SK-N-SH (cell line): Measurements from ENCODE around the gene EP400. TPM values are rescaled to one million over a fixed set of nuclear protein-coding genes. Genes with fewer than 3 reads are reported as not detected.

ENCODE experiments used
- CTCF ChIA-PET: fragments of 300-600, 350-600 bp; formaldehyde crosslinking; extraction: SDS; loops from one replicate; lab custom pipeline; 2021; lab: Yijun Ruan, JAX
- POLR2A ChIA-PET: fragments of 350-600 bp; sonication (Branson Sonifier 250); formaldehyde crosslinking; extraction: SDS; loops from one replicate; lab custom pipeline; 2020; ENCODE audit warnings: antibody characterized with exemption, inconsistent platforms; lab: Yijun Ruan, JAX
- DNase-seq: peaks from one replicate; pipeline ENCODE4 v3.0.0; 2012
- H2AFZ ChIP-seq: fragments of 200-600 bp; sonication (generic); 2 replicates; pipeline ENCODE4 v1.8.1; 2016; ENCODE audit warnings: antibody characterized with exemption, mild to moderate bottlenecking, low read depth
- H3F3A ChIP-seq: fragments of 200-600 bp; sonication (generic); replicated peaks from 2 replicates; pipeline ENCODE3; 2016; ENCODE audit warnings: antibody characterized with exemption, mild to moderate bottlenecking; ENCODE audit not compliant: insufficient read depth
- H3K27ac ChIP-seq, 2 experiments: fragments of 200-500 bp in 1 of 2; fragments of 200-600 bp in 1 of 2; sonication (Bioruptor generic) in 1 of 2; sonication (generic), shearing (Covaris generic) in 1 of 2; 2 replicates each; pipeline versions ENCODE4 v1.5.1 to v1.6.1; 2014 to 2016; ENCODE audit warnings: low read depth in 2 of 2, inconsistent platforms in 1 of 2, low read length in 1 of 2, mild to moderate bottlenecking in 1 of 2, mixed read lengths in 1 of 2
- H3K27me3 ChIP-seq: fragments of 200-600 bp; sonication (generic), shearing (Covaris generic); 2 replicates; pipeline ENCODE4 v1.6.1; 2016; ENCODE audit warnings: mixed run types; ENCODE audit not compliant: insufficient read depth
- H3K36me3 ChIP-seq, 2 experiments: fragments of 200-500 bp in 1 of 2; fragments of 200-600 bp in 1 of 2; sonication (Bioruptor generic) in 1 of 2; sonication (generic) in 1 of 2; replicated peaks in 1 of 2; 2 replicates each; pipeline versions ENCODE3 to v1.5.1; 2014 to 2016; ENCODE audit warnings: low read length in 1 of 2, mild to moderate bottlenecking in 1 of 2; ENCODE audit not compliant: insufficient read depth in 2 of 2, control insufficient read depth in 1 of 2
- H3K4me1 ChIP-seq, 2 experiments: fragments of 200-500 bp in 1 of 2; fragments of 200-600 bp in 1 of 2; sonication (Bioruptor generic) in 1 of 2; sonication (generic), shearing (Covaris generic) in 1 of 2; 2 replicates each; pipeline versions ENCODE4 v1.5.1 to v1.6.1; 2014 to 2016; ENCODE audit warnings: low read depth in 1 of 2, low read length in 1 of 2, mixed run types in 1 of 2; ENCODE audit not compliant: insufficient read depth in 2 of 2, control insufficient read depth in 1 of 2
- H3K4me2 ChIP-seq: fragments of 200-600 bp; sonication (generic), shearing (Covaris generic); 2 replicates; pipeline ENCODE4 v1.6.1; 2017; ENCODE audit warnings: mixed run types
- H3K4me3 ChIP-seq, 2 experiments: fragments of 200-500 bp in 1 of 2; fragments of 200-600 bp in 1 of 2; sonication (Bioruptor generic) in 1 of 2; sonication (generic), shearing (Covaris generic) in 1 of 2; 2 replicates each; pipeline versions ENCODE4 v1.5.1 to v1.8.1; 2014 to 2016; ENCODE audit warnings: low read depth in 2 of 2, inconsistent platforms in 1 of 2, low read length in 1 of 2, mild to moderate bottlenecking in 1 of 2, mixed read lengths in 1 of 2, moderate library complexity in 1 of 2
- H3K79me2 ChIP-seq: fragments of 200-600 bp; sonication (generic); 2 replicates; pipeline ENCODE4 v1.8.1; 2017; ENCODE audit warnings: mild to moderate bottlenecking; ENCODE audit not compliant: insufficient read depth
- H3K9ac ChIP-seq: fragments of 200-600 bp; sonication (generic); 2 replicates; pipeline ENCODE4 v1.6.1; 2017; ENCODE audit warnings: mixed run types
- H3K9me2 ChIP-seq: fragments of 200-600 bp; sonication (generic); 2 replicates; pipeline ENCODE4 v1.6.1; 2017; ENCODE audit warnings: mixed run types
- H3K9me3 ChIP-seq: fragments of 200-600 bp; sonication (generic); 2 replicates; pipeline ENCODE4 v1.6.1; 2017; ENCODE audit warnings: mixed run types, mild to moderate bottlenecking, moderate library complexity
- H4K20me1 ChIP-seq: fragments of 200-600 bp; sonication (generic); 2 replicates; pipeline ENCODE4 v1.6.1; 2017; ENCODE audit warnings: mild to moderate bottlenecking, mixed run types; ENCODE audit not compliant: insufficient read depth
- CHD2 ChIP-seq: fragments of 150-350 bp; IDR thresholded peaks from 2 replicates; pipeline ENCODE4 v1.6.1; 2018; ENCODE audit warnings: low read length; ENCODE audit not compliant: partially characterized antibody
- CTCF ChIP-seq: fragments of 200-600 bp; sonication (generic); IDR thresholded peaks from 2 replicates; pipeline ENCODE4 v1.6.1; 2017; ENCODE audit warnings: antibody characterized with exemption, mild to moderate bottlenecking, moderate library complexity
- ELF1 ChIP-seq: IDR thresholded peaks from 2 replicates; pipeline ENCODE4 v1.4.0; 2012
- FOSL2 ChIP-seq: IDR thresholded peaks from 2 replicates; pipeline ENCODE4 v1.4.0; 2012; ENCODE audit warnings: low read depth, mild to moderate bottlenecking, moderate library complexity, borderline replicate concordance
- FOXM1 ChIP-seq: IDR thresholded peaks from 2 replicates; pipeline ENCODE4 v1.4.0; 2012; ENCODE audit warnings: low read depth, mild to moderate bottlenecking
- MAX ChIP-seq: IDR thresholded peaks from 2 replicates; pipeline ENCODE4 v1.4.0; 2012; ENCODE audit warnings: low read depth
- RCOR1 ChIP-seq: fragments of 150-350 bp; IDR thresholded peaks from 2 replicates; pipeline ENCODE4 v1.6.1; 2017; ENCODE audit warnings: antibody characterized with exemption, low read length
- TCF12 ChIP-seq: IDR thresholded peaks from 2 replicates; pipeline ENCODE4 v1.4.0; 2012
- TEAD4 ChIP-seq: IDR thresholded peaks from 2 replicates; pipeline ENCODE4 v1.4.0; 2012; ENCODE audit warnings: mild to moderate bottlenecking, borderline replicate concordance; ENCODE audit not compliant: insufficient read depth
- ZBTB33 ChIP-seq: IDR thresholded peaks from 2 replicates; pipeline ENCODE4 v1.4.0; 2012; ENCODE audit warnings: low read depth, borderline replicate concordance
- WGBS: methylation state at CpG from one replicate; pipeline ENCODE4 v1.1.6; 2017; ENCODE audit warnings: low lambda C conversion rate; 5-methylcytosine and 5-hydroxymethylcytosine counted together
- polyA plus RNA-seq, 3 experiments: library from polyadenylated mRNA; depleted of rRNA; stranded (reverse); fragments of >200 nt; gene quantifications; 2 replicates each; pipeline ENCODE4 v1.2.3, GENCODE V29; 2012
- TF ChIP-seq, protein P1 (sequence below): IDR thresholded peaks from 2 replicates; pipeline ENCODE4; 2012
- TF ChIP-seq, protein P2 (sequence below): IDR thresholded peaks from 2 replicates; pipeline ENCODE4 v1.6.1; 2012; ENCODE audit warnings: mild to moderate bottlenecking, low read depth, low read length, moderate library complexity
- TF ChIP-seq, protein P3 (sequence below): fragments of 150-350 bp; IDR thresholded peaks from 2 replicates; pipeline ENCODE4 v1.6.1; 2016; ENCODE audit warnings: mild to moderate bottlenecking, low read depth, low read length
- TF ChIP-seq, protein P4 (sequence below): fragments of 150-350 bp; IDR thresholded peaks from 2 replicates; pipeline ENCODE4 v1.6.1; 2017; ENCODE audit warnings: antibody characterized with exemption, low read length, low read depth, borderline replicate concordance

The EP400 gene
- polyA plus RNA-seq, 1 of the 3 experiments (the other 2 are of a cell fraction) = 7.0 TPM

DNA sequence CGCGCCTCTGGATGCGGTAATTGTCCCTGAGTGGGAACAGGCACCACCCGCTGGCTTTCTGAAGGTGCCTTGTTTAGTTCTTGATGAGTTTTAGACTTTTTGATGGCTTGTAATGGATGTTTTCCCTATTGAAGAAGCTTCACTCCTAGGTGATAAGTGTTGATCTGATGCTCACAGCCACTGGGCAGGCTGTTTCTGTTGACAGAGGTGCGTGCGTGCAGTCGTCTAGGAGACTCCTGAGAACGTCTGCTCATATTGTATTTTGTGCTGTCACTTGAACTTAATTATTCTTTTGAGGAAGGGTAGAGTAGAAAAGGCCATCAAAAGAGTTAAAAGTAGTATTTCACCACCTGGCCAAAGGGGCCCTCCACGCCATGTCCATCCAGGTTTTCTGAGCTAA lies 70.5 kb downstream of the EP400 start:
- Histone ChIP-seq H3K27me3 (no peaks in the 10 kb centered on the region), H4K20me1 (no peaks in the 10 kb centered on the region), H3K4me1 (no peaks in the 10 kb centered on the region), H3K4me3 (no peak overlapping the region), H3K79me2 (no peaks in the 10 kb centered on the region), H3K9me2 (no peaks in the 10 kb centered on the region), H3K4me2 (no peak overlapping the region), H3K9me3 (no peaks in the 10 kb centered on the region), H2AFZ (no peak overlapping the region), H3K9ac (no peak overlapping the region)
- CTCF ChIA-PET = interaction anchor here (0.6 kb wide), 1 partner anchor 12 kb away, joined by 3 read pairs; no protein-coding TSS in a partner anchor
- TF ChIP-seq, protein P1, sequence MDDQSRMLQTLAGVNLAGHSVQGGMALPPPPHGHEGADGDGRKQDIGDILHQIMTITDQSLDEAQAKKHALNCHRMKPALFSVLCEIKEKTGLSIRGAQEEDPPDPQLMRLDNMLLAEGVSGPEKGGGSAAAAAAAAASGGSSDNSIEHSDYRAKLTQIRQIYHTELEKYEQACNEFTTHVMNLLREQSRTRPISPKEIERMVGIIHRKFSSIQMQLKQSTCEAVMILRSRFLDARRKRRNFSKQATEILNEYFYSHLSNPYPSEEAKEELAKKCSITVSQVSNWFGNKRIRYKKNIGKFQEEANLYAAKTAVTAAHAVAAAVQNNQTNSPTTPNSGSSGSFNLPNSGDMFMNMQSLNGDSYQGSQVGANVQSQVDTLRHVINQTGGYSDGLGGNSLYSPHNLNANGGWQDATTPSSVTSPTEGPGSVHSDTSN = no peak
- TF ChIP-seq FOSL2 = no peak
- TF ChIP-seq, all 33 proteins: peak for 0
- no peak for DNase-seq
- Histone ChIP-seq H3F3A (no peaks in the 10 kb centered on the region), H3K36me3 (peaks cover 42 to 77% of the 10 kb centered on the region in 2 experiments), H3K27ac (no peak overlapping the region)
- POLR2A ChIA-PET = no interaction called here
- WGBS = 97% methylated on average over 9 of the region's 9 CpGs

- ChIA-PET CTCF (interaction anchor here (0.6 kb wide), 1 partner anchor 11 kb away, joined by 3 read pairs; no protein-coding TSS in a partner anchor), POLR2A (no interaction called here)
- H3K27ac ChIP-seq = no peak overlapping the region
- H3K79me2 ChIP-seq = no peaks in the 10 kb centered on the region
- no peaks in the 10 kb centered on the region for H4K20me1 ChIP-seq
- WGBS = 94% methylated on average over 29 of the region's 30 CpGs
- H3K27me3 ChIP-seq = no peaks in the 10 kb centered on the region
- DNase-seq = no peak
- peaks cover 44 to 78% of the 10 kb centered on the region in 2 experiments for H3K36me3 ChIP-seq
- H3F3A ChIP-seq = no peaks in the 10 kb centered on the region
- no peak overlapping the region for H3K9ac ChIP-seq
- H3K4me3 ChIP-seq = no peak overlapping the region
- H2AFZ ChIP-seq = no peak overlapping the region
- H3K4me1 ChIP-seq = no peaks in the 10 kb centered on the region
- H3K9me2 ChIP-seq = no peaks in the 10 kb centered on the region
- no peak overlapping the region for H3K4me2 ChIP-seq
- no peaks in the 10 kb centered on the region for H3K9me3 ChIP-seq
- TF ChIP-seq ZBTB33 (no peak), MAX (no peak), ELF1 (no peak), FOXM1 (no peak), TCF12 (no peak), CHD2 (no peak), RCOR1 (no peak), TEAD4 (no peak), CTCF (no peak)
- TF ChIP-seq, protein P2, sequence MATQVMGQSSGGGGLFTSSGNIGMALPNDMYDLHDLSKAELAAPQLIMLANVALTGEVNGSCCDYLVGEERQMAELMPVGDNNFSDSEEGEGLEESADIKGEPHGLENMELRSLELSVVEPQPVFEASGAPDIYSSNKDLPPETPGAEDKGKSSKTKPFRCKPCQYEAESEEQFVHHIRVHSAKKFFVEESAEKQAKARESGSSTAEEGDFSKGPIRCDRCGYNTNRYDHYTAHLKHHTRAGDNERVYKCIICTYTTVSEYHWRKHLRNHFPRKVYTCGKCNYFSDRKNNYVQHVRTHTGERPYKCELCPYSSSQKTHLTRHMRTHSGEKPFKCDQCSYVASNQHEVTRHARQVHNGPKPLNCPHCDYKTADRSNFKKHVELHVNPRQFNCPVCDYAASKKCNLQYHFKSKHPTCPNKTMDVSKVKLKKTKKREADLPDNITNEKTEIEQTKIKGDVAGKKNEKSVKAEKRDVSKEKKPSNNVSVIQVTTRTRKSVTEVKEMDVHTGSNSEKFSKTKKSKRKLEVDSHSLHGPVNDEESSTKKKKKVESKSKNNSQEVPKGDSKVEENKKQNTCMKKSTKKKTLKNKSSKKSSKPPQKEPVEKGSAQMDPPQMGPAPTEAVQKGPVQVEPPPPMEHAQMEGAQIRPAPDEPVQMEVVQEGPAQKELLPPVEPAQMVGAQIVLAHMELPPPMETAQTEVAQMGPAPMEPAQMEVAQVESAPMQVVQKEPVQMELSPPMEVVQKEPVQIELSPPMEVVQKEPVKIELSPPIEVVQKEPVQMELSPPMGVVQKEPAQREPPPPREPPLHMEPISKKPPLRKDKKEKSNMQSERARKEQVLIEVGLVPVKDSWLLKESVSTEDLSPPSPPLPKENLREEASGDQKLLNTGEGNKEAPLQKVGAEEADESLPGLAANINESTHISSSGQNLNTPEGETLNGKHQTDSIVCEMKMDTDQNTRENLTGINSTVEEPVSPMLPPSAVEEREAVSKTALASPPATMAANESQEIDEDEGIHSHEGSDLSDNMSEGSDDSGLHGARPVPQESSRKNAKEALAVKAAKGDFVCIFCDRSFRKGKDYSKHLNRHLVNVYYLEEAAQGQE = no peak
- TF ChIP-seq, protein P3, sequence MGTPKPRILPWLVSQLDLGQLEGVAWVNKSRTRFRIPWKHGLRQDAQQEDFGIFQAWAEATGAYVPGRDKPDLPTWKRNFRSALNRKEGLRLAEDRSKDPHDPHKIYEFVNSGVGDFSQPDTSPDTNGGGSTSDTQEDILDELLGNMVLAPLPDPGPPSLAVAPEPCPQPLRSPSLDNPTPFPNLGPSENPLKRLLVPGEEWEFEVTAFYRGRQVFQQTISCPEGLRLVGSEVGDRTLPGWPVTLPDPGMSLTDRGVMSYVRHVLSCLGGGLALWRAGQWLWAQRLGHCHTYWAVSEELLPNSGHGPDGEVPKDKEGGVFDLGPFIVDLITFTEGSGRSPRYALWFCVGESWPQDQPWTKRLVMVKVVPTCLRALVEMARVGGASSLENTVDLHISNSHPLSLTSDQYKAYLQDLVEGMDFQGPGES = no peak
- TF ChIP-seq, protein P4, sequence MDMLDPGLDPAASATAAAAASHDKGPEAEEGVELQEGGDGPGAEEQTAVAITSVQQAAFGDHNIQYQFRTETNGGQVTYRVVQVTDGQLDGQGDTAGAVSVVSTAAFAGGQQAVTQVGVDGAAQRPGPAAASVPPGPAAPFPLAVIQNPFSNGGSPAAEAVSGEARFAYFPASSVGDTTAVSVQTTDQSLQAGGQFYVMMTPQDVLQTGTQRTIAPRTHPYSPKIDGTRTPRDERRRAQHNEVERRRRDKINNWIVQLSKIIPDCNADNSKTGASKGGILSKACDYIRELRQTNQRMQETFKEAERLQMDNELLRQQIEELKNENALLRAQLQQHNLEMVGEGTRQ = no peak
Observed at GRCh38 chr12:132021031-132021871, 71.5 kb downstream of the EP400 start.
